Neural progenitor cell (in vitro differentiated cells): ENCODE results near the gene DGUOK. TPM values are rescaled to one million over a fixed set of nuclear protein-coding genes. Genes with fewer than 3 reads are reported as not detected.

Source experiments
- DNase-seq: peaks from one replicate; pipeline ENCODE4 v3.0.0-alpha.2; 2016; ENCODE audit warnings: low spot score
- H2AFZ ChIP-seq: fragments of 200-600 bp; sonication (generic); replicated peaks from 2 replicates; pipeline ENCODE4 v1.6.1; 2016; ENCODE audit warnings: antibody characterized with exemption
- H3F3A ChIP-seq: fragments of 200-600 bp; sonication (generic); 2 replicates; pipeline ENCODE4 v1.6.1; 2016; ENCODE audit warnings: antibody characterized with exemption, low read depth
- H3K27ac ChIP-seq: fragments of 200-600 bp; sonication (generic); 2 replicates; pipeline ENCODE4 v1.5.1; 2016; ENCODE audit warnings: mild to moderate bottlenecking
- H3K27me3 ChIP-seq: fragments of 200-600 bp; sonication (generic); 2 replicates; pipeline ENCODE4 v1.6.1; 2016; ENCODE audit warnings: mild to moderate bottlenecking, moderate library complexity
- H3K36me3 ChIP-seq: fragments of 200-600 bp; sonication (generic); 2 replicates; pipeline ENCODE4 v1.5.1; 2016
- H3K4me1 ChIP-seq: fragments of 200-600 bp; sonication (generic); 2 replicates; pipeline ENCODE4 v1.6.1; 2016; ENCODE audit warnings: mixed run types
- H3K4me2 ChIP-seq: fragments of 200-600 bp; sonication (generic); 2 replicates; pipeline ENCODE4 v1.6.1; 2016
- H3K4me3 ChIP-seq: fragments of 200-600 bp; sonication (generic); 2 replicates; pipeline ENCODE4 v1.5.1; 2016
- H3K79me2 ChIP-seq: fragments of 200-600 bp; sonication (generic); 2 replicates; pipeline ENCODE4 v1.6.1; 2016; ENCODE audit warnings: low read depth
- H3K9ac ChIP-seq: fragments of 200-600 bp; sonication (generic); 2 replicates; pipeline ENCODE4 v1.6.1; 2016
- H3K9me3 ChIP-seq: fragments of 200-600 bp; sonication (generic); 2 replicates; pipeline ENCODE4 v1.5.1; 2016; ENCODE audit warnings: low read depth
- H4K20me1 ChIP-seq: fragments of 200-600 bp; sonication (generic); 2 replicates; pipeline ENCODE4 v1.6.1; 2016; ENCODE audit warnings: low read depth
- H3K27ac Mint-ChIP-seq: 3 replicates; pipeline ENCODE4 v1.8.0; 2021; ENCODE audit warnings: mixed read lengths
- H3K27me3 Mint-ChIP-seq: 2 replicates; pipeline ENCODE4 v1.8.0; 2022; ENCODE audit warnings: low read depth, mild to moderate bottlenecking, inconsistent platforms, moderate library complexity, mixed read lengths; ENCODE audit not compliant: insufficient read depth
- H3K36me3 Mint-ChIP-seq: 3 replicates; pipeline ENCODE4 v1.8.0; 2021; ENCODE audit warnings: mixed read lengths
- H3K4me1 Mint-ChIP-seq: 3 replicates; pipeline ENCODE4 v1.8.0; 2021; ENCODE audit warnings: mixed read lengths
- H3K4me3 Mint-ChIP-seq: 3 replicates; pipeline ENCODE4 v1.8.0; 2021; ENCODE audit warnings: mild to moderate bottlenecking, moderate library complexity, mixed read lengths
- H3K9me3 Mint-ChIP-seq: 3 replicates; pipeline ENCODE4 v1.8.0; 2020; ENCODE audit warnings: mixed read lengths
- EZH2 ChIP-seq: fragments of 200-600 bp; sonication (generic); IDR thresholded peaks from 2 replicates; pipeline ENCODE4 v1.6.1; 2017; ENCODE audit warnings: antibody characterized with exemption, mild to moderate bottlenecking, moderate library complexity
- EZH2phosphoT487 ChIP-seq: fragments of 200-600 bp; sonication (generic); IDR thresholded peaks from 2 replicates; pipeline ENCODE4 v1.6.1; 2017; ENCODE audit warnings: antibody characterized with exemption
- total RNA-seq: library from RNA; depleted of rRNA; stranded (reverse); fragments of >200 nt; gene quantifications from 2 replicates; pipeline ENCODE4 v1.2.3, GENCODE V29; 2015; ENCODE audit warnings: low replicate concordance
- TF ChIP-seq, protein P1 (sequence below): fragments of 200-600 bp; sonication (generic); IDR thresholded peaks from 2 replicates; pipeline ENCODE4 v1.5.1; 2017; ENCODE audit warnings: antibody characterized with exemption, mild to moderate bottlenecking

The DGUOK gene
- total RNA-seq, 1 donor from 2014 or later, result 79.0 TPM

DNA sequence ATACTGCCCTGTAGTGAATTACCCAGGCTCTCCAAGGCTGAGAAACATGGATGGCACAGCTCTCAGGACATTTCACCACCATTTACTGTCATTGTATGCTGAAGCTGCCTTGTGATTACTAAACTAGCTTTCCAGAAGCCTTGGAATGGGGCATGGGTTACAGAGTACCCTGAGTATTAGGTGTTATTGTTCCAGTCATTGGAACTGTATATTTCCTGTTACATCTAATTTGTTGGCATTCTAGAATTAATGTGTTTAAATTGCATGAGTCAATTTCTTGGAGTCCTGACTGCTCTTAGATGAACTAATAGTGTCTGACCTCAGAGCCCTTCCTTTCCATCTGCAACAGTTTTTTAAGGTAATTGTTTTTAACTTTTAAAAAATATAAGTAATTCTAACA lies 9.0 kb downstream of the DGUOK start:
- H3K9me3 ChIP-seq, result no peaks in the 10 kb centered on the region
- no peaks in the 10 kb centered on the region for H3K36me3 ChIP-seq
- no peak overlapping the region for H3K4me2 ChIP-seq
- no peaks in the 10 kb centered on the region for H3K9me3 Mint-ChIP-seq
- H3K79me2 ChIP-seq, result peaks cover 99% of the 10 kb centered on the region
- no peak overlapping the region for H3K4me3 ChIP-seq
- peaks cover 99% of the 10 kb centered on the region for H4K20me1 ChIP-seq
- peaks cover 15% of the 10 kb centered on the region for H3K36me3 Mint-ChIP-seq
- H3K27me3 Mint-ChIP-seq, result no peaks in the 10 kb centered on the region
- H3K4me1 ChIP-seq, result no peaks in the 10 kb centered on the region
- H3K9ac ChIP-seq, result peak overlapping the region; percentile 28
- TF ChIP-seq EZH2phosphoT487, result no peak
- no peaks in the 10 kb centered on the region for H3K4me1 Mint-ChIP-seq
- H3K27ac ChIP-seq, result no peak overlapping the region
- H2AFZ ChIP-seq, result no peak overlapping the region
- no peak overlapping the region for H3K27ac Mint-ChIP-seq
- no peaks in the 10 kb centered on the region for H3K27me3 ChIP-seq
- H3F3A ChIP-seq, result no peaks in the 10 kb centered on the region
- no peak overlapping the region for H3K4me3 Mint-ChIP-seq
- no peak for DNase-seq

- H3K4me3 Mint-ChIP-seq, result no peak overlapping the region
- Histone ChIP-seq H4K20me1 (peaks cover 93% of the 10 kb centered on the region), H3K36me3 (no peaks in the 10 kb centered on the region), H3K9me3 (no peaks in the 10 kb centered on the region), H3K79me2 (peaks cover 99% of the 10 kb centered on the region), H3K4me3 (no peak overlapping the region), H3K9ac (no peak overlapping the region), H3K4me1 (no peaks in the 10 kb centered on the region), H3K4me2 (no peak overlapping the region), H2AFZ (no peak overlapping the region), H3K27ac (no peak overlapping the region), H3K27me3 (no peaks in the 10 kb centered on the region), H3F3A (no peaks in the 10 kb centered on the region)
- no peaks in the 10 kb centered on the region for H3K9me3 Mint-ChIP-seq
- no peak for TF ChIP-seq EZH2phosphoT487
- no peak for TF ChIP-seq EZH2
- TF ChIP-seq, protein P1, sequence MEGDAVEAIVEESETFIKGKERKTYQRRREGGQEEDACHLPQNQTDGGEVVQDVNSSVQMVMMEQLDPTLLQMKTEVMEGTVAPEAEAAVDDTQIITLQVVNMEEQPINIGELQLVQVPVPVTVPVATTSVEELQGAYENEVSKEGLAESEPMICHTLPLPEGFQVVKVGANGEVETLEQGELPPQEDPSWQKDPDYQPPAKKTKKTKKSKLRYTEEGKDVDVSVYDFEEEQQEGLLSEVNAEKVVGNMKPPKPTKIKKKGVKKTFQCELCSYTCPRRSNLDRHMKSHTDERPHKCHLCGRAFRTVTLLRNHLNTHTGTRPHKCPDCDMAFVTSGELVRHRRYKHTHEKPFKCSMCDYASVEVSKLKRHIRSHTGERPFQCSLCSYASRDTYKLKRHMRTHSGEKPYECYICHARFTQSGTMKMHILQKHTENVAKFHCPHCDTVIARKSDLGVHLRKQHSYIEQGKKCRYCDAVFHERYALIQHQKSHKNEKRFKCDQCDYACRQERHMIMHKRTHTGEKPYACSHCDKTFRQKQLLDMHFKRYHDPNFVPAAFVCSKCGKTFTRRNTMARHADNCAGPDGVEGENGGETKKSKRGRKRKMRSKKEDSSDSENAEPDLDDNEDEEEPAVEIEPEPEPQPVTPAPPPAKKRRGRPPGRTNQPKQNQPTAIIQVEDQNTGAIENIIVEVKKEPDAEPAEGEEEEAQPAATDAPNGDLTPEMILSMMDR, result no peak
- DNase-seq, result no peak
- no peaks in the 10 kb centered on the region for H3K4me1 Mint-ChIP-seq
- peaks cover 13% of the 10 kb centered on the region for H3K36me3 Mint-ChIP-seq
- H3K27ac Mint-ChIP-seq, result no peak overlapping the region
- no peaks in the 10 kb centered on the region for H3K27me3 Mint-ChIP-seq
Measured at GRCh38 chr2:73937103-73937885, 10.6 kb downstream of the DGUOK start.

DNA sequence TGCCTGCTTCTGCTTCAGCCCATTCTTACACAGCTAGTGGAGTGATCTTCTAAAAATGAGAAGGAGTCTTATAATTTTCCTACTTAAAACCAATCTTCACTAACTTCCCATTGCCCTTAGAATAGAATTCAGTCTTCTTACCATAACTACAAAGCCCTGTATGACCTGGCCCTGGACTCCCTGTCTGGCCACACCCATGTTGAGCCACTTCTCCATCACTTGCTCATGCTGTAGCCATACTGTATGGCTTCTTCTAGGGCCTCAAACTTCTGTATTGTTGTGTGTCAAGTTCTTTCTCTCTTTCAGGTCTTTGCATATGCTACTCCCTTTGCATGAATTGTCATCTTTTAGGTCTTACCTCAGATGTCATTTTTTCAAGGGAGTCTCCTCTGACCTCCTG lies 11.2 kb downstream of the DGUOK start:
- Histone ChIP-seq H2AFZ (no peak overlapping the region), H3K9me3 (no peaks in the 10 kb centered on the region), H4K20me1 (peaks cover 90% of the 10 kb centered on the region), H3K27me3 (no peaks in the 10 kb centered on the region), H3F3A (no peaks in the 10 kb centered on the region), H3K4me2 (no peak overlapping the region), H3K4me1 (no peaks in the 10 kb centered on the region), H3K27ac (no peak overlapping the region), H3K4me3 (no peak overlapping the region), H3K36me3 (no peaks in the 10 kb centered on the region), H3K9ac (no peak overlapping the region), H3K79me2 (peaks cover 99% of the 10 kb centered on the region)
- DNase-seq, result no peak
- Mint-ChIP-seq H3K4me1 (no peaks in the 10 kb centered on the region), H3K4me3 (no peak overlapping the region), H3K9me3 (no peaks in the 10 kb centered on the region), H3K27me3 (no peaks in the 10 kb centered on the region), H3K27ac (no peak overlapping the region), H3K36me3 (peaks cover 15% of the 10 kb centered on the region)
- TF ChIP-seq, protein P1, result no peak
- TF ChIP-seq EZH2phosphoT487 (no peak), EZH2 (no peak)

DNA sequence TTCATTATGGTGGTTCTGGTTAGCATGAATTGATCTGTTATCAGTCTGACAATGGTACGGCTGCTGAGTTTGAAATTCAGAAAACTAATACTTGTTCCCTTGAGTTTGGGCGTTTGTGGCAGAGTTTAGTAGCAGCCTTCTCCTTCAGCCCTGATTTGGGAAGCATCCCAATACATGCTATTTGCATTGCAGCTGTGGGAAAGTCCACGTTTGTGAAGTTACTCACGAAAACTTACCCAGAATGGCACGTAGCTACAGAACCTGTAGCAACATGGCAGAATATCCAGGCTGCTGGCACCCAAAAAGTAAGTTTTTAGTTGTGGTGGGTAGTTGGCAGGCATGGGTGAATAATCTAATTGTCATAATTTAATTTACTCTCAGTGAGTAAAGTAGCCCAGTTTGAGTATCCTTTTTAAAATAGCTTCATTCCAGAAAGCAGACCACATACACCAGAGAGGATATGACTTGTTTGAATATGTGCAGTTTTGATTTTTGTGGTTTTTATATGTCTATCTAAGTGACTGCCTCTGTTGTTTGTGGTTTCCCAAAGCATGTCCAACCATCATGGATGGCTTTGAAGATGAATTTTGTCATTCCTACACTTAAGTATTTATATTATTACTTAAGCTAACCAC lies 12.2 kb downstream of the DGUOK start:
- DNase-seq, result no peak
- H3K36me3 Mint-ChIP-seq, result peaks cover 15% of the 10 kb centered on the region
- H3K9ac ChIP-seq, result no peak overlapping the region
- TF ChIP-seq EZH2 (no peak), EZH2phosphoT487 (no peak)
- TF ChIP-seq, protein P1, result no peak
- H3K9me3 ChIP-seq, result no peaks in the 10 kb centered on the region
- no peaks in the 10 kb centered on the region for H3K4me1 ChIP-seq
- no peaks in the 10 kb centered on the region for H3K4me1 Mint-ChIP-seq
- no peaks in the 10 kb centered on the region for H3K27me3 ChIP-seq
- H3K9me3 Mint-ChIP-seq, result no peaks in the 10 kb centered on the region
- peaks cover 90% of the 10 kb centered on the region for H4K20me1 ChIP-seq
- H3F3A ChIP-seq, result no peaks in the 10 kb centered on the region
- no peak overlapping the region for H2AFZ ChIP-seq
- H3K79me2 ChIP-seq, result peaks cover 99% of the 10 kb centered on the region
- no peak overlapping the region for H3K27ac Mint-ChIP-seq
- no peaks in the 10 kb centered on the region for H3K27me3 Mint-ChIP-seq
- no peak overlapping the region for H3K27ac ChIP-seq
- no peaks in the 10 kb centered on the region for H3K36me3 ChIP-seq
- H3K4me2 ChIP-seq, result no peak overlapping the region
- H3K4me3 Mint-ChIP-seq, result no peak overlapping the region
- H3K4me3 ChIP-seq, result no peak overlapping the region
